ENCODE results near the gene MRPS18B. TPM values are rescaled to one million over a fixed set of nuclear protein-coding genes. Genes with fewer than 3 reads are reported as not detected.

Gene MRPS18B
- total RNA-seq, 2 experiments from 2014 or later, result 48.2 to 65.7 TPM

DNA sequence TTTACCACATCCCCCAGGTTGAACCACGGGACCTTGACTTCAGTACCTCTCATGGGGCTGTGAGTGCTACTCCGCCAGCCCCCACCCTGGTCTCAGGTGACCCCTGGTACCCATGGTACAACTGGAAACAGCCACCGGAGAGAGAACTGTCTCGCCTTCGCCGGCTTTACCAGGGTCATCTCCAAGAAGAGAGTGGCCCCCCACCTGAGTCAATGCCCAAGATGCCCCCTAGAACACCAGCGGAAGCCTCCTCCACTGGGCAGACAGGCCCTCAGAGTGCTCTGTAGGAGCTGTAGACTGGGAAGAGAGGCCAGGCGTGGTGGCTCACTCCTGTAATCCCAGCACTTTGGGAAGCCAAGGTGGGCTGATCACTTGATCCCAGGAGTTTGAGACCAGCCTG lies 7.9 kb downstream of the MRPS18B start:
- H3K4me1 Mint-ChIP-seq, result peaks cover 34% of the 10 kb centered on the region
- DNase-seq (no peak), ATAC-seq (no peak)
- CTCF ChIA-PET, result interaction anchor here (1.0 to 2.8 kb wide), 8 partner anchors 13 to 106 kb away, joined by 3 to 18 read pairs (median 4); partner anchors contain the start of gene DHX16
- peak overlapping the region; percentile 17 for H3K27ac Mint-ChIP-seq
- H3K27me3 Mint-ChIP-seq, result no peaks in the 10 kb centered on the region
- peaks cover 41% of the 10 kb centered on the region for H3K36me3 Mint-ChIP-seq
- H3K9me3 Mint-ChIP-seq (ENCODE audit: low read depth), result no peaks in the 10 kb centered on the region
- no peak overlapping the region for H3K4me3 Mint-ChIP-seq

DNA sequence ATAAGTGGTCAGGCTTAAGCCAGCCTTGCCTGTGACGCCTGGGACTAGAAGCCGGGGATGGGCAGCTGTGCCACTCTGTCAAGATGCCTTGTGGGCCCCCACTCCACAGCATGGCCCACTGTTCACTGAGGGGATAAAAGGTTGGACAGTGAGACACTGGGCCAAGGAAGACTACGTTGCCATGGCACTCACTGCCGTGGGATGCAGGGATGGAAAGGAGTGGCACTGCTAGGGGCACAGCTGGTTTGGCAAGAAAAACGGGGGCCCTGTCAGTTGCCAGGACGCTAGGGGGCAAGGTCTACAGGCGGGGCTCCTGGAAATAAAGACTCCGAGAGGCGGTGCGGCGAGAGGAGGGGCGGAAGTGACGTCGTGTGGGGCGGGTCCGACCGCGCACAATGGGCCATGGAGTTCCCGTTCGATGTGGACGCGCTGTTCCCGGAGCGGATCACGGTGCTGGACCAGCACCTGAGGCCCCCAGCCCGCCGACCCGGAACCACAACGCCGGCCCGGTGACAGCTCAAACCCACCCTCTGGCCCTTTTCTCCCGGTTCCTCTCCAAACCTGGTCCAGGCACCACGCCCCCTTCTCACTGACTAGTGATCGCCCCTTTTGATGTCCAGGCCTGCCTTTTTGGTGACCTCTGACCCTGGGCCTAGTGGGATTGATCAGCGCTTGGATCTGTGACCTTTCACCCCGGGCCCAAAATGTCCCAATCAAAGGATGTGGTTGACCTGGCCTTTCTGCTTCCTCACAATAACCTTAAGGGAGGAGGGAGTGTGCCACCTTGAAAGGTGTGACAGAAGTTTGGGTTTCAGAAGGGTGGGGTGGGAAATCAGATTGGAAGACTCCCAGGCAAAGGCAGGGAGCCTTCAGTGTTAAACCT lies 9.1 kb downstream of the MRPS18B start, which contains the start of gene ATAT1:
Gene ATAT1 (plus strand): TSS at position 391 of the 883 bp plus-strand sequence.
- peak within 1 kb of the TSS; percentile 97 for H3K27ac Mint-ChIP-seq
- peaks cover 30% of the 10 kb centered on the region for H3K4me1 Mint-ChIP-seq
- no peaks in the 10 kb centered on the region for H3K9me3 Mint-ChIP-seq (ENCODE audit: low read depth)
- no peaks in the 10 kb centered on the region for H3K27me3 Mint-ChIP-seq
- H3K36me3 Mint-ChIP-seq, result peaks cover 39% of the 10 kb centered on the region
- CTCF ChIA-PET, result interaction anchor here (1.0 to 2.8 kb wide), 13 partner anchors 9 to 281 kb away, joined by 3 to 18 read pairs (median 5); partner anchors contain the start of genes DHX16 and MRPS18B
- ATAC-seq (peak; percentile 99), DNase-seq (peak; percentile 92)
- H3K4me3 Mint-ChIP-seq, result peak within 1 kb of the TSS; percentile 90

DNA sequence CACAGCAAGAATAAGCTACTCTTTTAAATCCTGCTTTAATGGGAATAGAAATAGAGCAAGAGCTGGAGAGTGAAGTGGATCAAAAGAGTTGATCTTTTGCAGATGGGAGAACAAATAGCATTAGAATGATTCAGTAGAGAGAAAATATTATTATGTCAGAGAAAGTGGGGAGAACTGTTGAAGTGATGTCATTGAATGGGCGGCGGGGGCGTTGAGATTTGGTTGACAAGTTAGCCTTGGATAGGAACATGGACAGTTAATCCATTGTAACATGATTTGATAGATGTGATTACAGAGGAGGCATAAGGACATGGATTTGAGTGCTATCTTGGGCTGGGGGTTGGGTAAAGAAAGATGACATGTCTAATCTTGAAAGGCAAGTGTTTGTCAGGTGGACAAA lies 18.2 kb downstream of the MRPS18B start:
- CTCF ChIA-PET, result no interaction called here
- Mint-ChIP-seq H3K27me3 (no peaks in the 10 kb centered on the region), H3K4me3 (no peak overlapping the region), H3K36me3 (peaks cover 15% of the 10 kb centered on the region), H3K4me1 (peaks cover 7% of the 10 kb centered on the region), H3K27ac (no peak overlapping the region), H3K9me3 (ENCODE audit: low read depth) (no peaks in the 10 kb centered on the region)
- no peak for DNase-seq
- no peak for ATAC-seq

DNA sequence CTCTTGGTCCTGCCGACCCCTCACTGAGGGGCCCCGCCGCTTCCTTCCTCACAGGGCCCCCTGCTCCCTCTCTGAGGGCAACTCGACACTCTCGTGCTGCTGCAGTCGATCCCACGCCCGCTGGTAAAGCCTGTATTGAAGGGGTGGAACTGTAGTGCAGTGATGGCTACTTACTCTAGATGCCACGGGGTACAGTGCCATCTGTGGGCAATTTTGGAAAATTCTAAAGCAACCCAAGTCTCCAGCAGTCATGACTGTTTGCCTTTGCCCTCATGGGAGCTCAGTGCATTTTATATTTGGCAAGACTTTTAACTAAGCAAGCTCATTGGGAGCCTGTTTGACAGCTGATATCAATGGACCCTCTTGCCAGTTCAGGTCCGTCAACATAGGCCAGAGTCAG lies 22.8 kb downstream of the MRPS18B start:
- Mint-ChIP-seq H3K27ac (no peak overlapping the region), H3K36me3 (peaks cover 3% of the 10 kb centered on the region), H3K27me3 (no peaks in the 10 kb centered on the region), H3K9me3 (ENCODE audit: low read depth) (no peaks in the 10 kb centered on the region), H3K4me1 (peaks cover 17% of the 10 kb centered on the region), H3K4me3 (no peak overlapping the region)
- peak; percentile 34 for ATAC-seq
- DNase-seq, result no peak
- CTCF ChIA-PET, result interaction anchor here (0.5 to 2.0 kb wide), 11 partner anchors 12 to 183 kb away, joined by 3 to 9 read pairs (median 3); partner anchors contain the start of genes DHX16 and MRPS18B

DNA sequence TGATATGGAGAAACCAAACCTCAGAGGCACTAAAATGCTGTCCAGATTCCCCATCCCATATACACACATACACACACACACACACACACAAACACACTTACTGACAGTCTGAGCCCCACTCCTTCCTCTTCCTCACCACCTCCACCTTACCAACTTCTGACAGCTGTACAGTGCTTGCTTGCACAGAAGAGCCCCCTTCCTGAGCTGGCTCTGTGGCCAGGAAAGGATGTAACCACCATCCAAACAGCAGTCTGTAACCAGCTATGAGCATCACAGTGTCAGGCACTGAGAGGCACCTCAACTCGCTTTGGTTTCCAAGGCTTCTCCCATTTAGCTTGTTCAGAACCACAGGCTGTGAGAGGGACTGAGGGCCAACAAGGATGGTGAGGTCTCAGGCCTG lies 23.4 kb downstream of the MRPS18B start:
- ATAC-seq (peak; percentile 81), DNase-seq (peak; percentile 57)
- H3K4me3 Mint-ChIP-seq, result peak overlapping the region; percentile 42
- H3K36me3 Mint-ChIP-seq, result peaks cover 2% of the 10 kb centered on the region
- no peaks in the 10 kb centered on the region for H3K9me3 Mint-ChIP-seq (ENCODE audit: low read depth)
- no peaks in the 10 kb centered on the region for H3K27me3 Mint-ChIP-seq
- H3K4me1 Mint-ChIP-seq, result peaks cover 22% of the 10 kb centered on the region
- H3K27ac Mint-ChIP-seq, result peak overlapping the region; percentile 74
- CTCF ChIA-PET, result interaction anchor here (0.5 to 2.0 kb wide), 13 partner anchors 12 to 183 kb away, joined by 3 to 9 read pairs (median 4); partner anchors contain the start of genes DHX16 and MRPS18B

DNA sequence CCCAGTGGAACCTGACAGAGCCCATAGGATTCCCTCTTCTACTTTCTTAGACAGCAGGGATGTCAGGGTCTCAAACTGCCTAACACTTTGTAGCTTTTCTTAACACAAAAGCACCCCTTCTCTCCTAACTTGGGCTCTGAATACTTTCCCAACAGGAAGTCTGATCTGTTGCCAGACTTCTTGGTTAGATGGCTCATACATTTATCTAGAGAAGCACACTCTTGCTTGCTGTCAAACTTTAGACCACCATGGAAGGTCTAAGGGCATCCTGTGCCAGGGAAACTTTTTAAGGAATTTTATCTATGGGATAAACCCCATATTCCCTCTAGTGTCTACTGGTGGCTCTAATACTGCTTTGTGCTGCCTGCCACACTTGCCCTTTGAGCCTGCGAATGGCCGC lies 26.0 kb downstream of the MRPS18B start:
- Mint-ChIP-seq H3K36me3 (peaks cover 2% of the 10 kb centered on the region), H3K4me1 (peaks cover 36% of the 10 kb centered on the region), H3K9me3 (ENCODE audit: low read depth) (no peaks in the 10 kb centered on the region), H3K4me3 (no peak overlapping the region), H3K27me3 (no peaks in the 10 kb centered on the region), H3K27ac (peak overlapping the region; percentile 14)
- ATAC-seq, result no peak
- CTCF ChIA-PET, result no interaction called here
- DNase-seq, result no peak

DNA sequence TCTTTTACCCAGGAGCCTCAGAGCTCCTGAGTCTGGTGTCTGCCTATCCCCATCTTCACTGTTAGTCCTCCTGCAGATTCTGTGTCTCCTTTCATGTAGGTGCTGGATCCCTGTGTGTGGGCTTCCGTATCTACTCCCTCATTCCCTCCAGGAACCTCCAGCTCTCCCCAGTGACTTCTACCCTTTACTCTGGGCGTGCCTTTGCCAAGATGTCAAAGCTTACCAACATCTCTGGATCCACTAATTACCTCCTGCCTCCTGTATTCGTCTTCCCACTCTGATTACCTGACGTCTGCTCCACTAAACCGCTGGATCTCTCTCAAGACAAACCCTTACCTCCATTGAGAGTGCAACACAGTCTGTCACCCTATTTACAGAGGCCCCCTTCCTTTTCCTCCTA lies 27.1 kb downstream of the MRPS18B start:
- CTCF ChIA-PET, result interaction anchor here (1.1 to 2.5 kb wide), 3 partner anchors 28 to 104 kb away, joined by 4 to 9 read pairs (median 4); partner anchors contain the start of gene DHX16
- no peak overlapping the region for H3K27ac Mint-ChIP-seq
- no peak for DNase-seq

DNA sequence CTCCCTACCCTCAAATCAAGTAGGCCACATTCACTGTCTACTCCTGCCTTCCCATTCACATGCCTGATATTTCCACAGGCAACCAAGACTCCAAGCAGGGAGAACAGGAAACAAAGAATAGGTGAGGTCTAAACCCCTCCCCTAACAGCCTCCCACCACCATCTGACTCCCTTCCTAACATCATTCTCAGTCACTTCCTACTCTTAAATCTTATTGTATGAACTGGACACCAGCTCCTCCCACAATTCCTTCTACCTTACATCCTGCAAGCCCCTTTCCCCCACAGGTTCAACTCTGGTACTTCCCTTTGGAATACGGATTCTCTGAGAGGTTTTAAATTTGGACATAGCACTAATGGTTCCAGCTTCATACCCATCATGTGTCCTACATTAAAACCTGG lies 28.3 kb downstream of the MRPS18B start:
- Mint-ChIP-seq H3K9me3 (ENCODE audit: low read depth) (no peaks in the 10 kb centered on the region), H3K27ac (peak overlapping the region; percentile 88), H3K27me3 (no peaks in the 10 kb centered on the region), H3K4me3 (no peak overlapping the region), H3K36me3 (peaks cover 5% of the 10 kb centered on the region), H3K4me1 (peaks cover 32% of the 10 kb centered on the region)
- CTCF ChIA-PET, result interaction anchor here (1.1 to 2.5 kb wide), 2 partner anchors 26 to 85 kb away, joined by 4 to 9 read pairs; partner anchors contain the start of gene DHX16
- DNase-seq, result no peak
- ATAC-seq, result no peak

More for the DNA sequence above, 27.1 kb downstream of the MRPS18B start:
- ATAC-seq, result no peak
- Mint-ChIP-seq H3K4me1 (peaks cover 41% of the 10 kb centered on the region), H3K4me3 (no peak overlapping the region), H3K36me3 (peaks cover 3% of the 10 kb centered on the region), H3K27me3 (no peaks in the 10 kb centered on the region), H3K9me3 (ENCODE audit: low read depth) (no peaks in the 10 kb centered on the region)

DNA sequence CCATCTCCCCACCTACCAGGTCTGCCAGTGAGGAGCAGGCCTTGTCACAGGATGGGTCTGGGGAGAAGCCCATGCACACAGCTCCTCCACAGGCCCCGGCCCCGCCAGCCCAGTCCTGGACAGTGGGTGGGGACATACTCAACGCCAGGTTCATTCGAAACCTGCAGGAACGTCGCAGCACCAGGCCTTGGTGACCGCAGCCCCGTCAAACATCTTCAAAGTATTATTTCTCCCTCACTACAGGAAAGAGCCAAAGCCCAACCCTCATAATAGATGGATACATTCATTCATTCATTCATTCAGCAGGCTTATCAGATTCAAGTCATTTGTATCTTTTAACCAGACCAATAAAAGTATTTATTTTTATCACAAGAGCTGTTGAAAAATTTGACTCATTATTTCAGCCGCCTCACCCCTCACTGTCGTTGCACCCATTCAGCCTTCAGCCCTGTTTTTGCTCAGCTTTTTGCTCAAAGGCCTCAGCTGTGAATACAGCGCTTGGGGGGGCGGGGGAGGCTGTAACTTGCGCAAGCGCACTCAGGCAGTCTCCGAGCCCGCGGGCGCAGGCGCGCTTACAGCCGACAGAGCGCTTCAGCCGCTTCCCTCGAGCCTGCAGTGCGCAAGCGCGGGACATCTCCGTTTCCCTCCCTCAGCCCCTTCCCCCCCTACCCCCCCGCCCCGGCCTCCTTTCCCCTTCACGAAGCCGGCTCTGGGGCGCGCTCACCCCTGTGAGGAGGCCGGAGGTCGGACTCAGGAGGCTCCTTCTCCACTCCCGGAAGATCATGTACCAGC lies 29.0 kb downstream of the MRPS18B start, which contains the start of gene C6orf136:
Gene C6orf136 (plus strand): TSS at position 684 of the 792 bp plus-strand sequence. CDS start 99 bp downstream, at position 783.
- H3K27ac Mint-ChIP-seq, result peak within 1 kb of the TSS; percentile 88
- H3K36me3 Mint-ChIP-seq, result peaks cover 10% of the 10 kb centered on the region
- peaks cover 26% of the 10 kb centered on the region for H3K4me1 Mint-ChIP-seq
- H3K27me3 Mint-ChIP-seq, result no peaks in the 10 kb centered on the region
- H3K9me3 Mint-ChIP-seq (ENCODE audit: low read depth), result no peaks in the 10 kb centered on the region
- CTCF ChIA-PET, result interaction anchor here (0.7 to 2.5 kb wide), 3 partner anchors 23 to 84 kb away, joined by 3 to 9 read pairs (median 4); no protein-coding TSS in a partner anchor
- DNase-seq, result peak; percentile 96
- peak within 1 kb of the TSS; percentile 83 for H3K4me3 Mint-ChIP-seq
- peak; percentile 81 for ATAC-seq

DNA sequence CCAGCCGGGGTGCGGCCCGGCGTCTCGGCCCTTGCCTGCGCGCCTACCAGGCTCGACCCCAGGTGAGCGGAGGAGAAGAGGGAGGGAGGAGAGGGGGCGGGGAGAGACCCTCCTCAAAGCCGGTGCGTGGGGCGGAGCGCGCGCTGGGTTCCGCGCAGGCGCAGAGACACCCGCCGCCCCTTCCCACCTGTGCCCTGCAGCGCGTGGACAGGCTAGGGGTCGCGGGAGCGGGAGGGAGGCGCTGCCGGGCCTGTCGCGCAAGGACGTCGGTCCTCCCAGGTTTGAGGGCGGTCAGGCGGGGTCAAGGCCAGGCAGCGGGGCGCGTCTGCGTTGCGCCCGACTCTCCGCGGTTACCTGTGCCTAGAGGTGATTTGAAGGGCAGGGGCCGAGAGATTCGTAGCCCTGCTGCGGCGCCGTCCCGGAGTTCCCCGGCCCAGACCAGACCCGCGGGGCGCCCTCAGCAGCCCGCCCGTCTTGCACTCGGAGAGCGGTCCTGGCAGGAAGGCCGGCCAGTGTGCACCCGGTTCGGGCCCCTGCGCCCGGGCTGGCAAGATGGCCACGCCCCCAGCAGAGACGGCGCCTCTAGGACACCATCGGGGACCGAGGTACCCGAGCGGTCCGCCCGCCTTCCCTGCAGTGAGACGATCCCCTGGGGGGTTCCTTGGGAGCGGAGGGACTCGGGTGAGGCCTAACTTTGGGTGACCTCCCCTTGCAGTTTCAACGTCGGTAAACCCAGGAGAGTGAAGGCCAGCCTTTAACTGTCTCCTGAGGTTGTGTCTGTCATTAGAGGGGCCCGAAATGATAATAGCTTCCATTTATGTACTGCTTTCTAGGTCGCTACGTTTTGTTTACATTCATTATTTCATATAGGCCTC lies 29.8 kb downstream of the MRPS18B start:
- Mint-ChIP-seq H3K27ac (peak overlapping the region; percentile 88), H3K9me3 (ENCODE audit: low read depth) (no peaks in the 10 kb centered on the region), H3K4me3 (peak overlapping the region; percentile 83), H3K4me1 (peaks cover 24% of the 10 kb centered on the region), H3K36me3 (peaks cover 18% of the 10 kb centered on the region), H3K27me3 (no peaks in the 10 kb centered on the region)
- ATAC-seq, result peak; percentile 78
- peak; percentile 87 for DNase-seq
- CTCF ChIA-PET, result interaction anchor here (1.0 to 2.5 kb wide), 3 partner anchors 22 to 84 kb away, joined by 3 to 9 read pairs (median 7); partner anchors contain the start of gene DHX16

DNA sequence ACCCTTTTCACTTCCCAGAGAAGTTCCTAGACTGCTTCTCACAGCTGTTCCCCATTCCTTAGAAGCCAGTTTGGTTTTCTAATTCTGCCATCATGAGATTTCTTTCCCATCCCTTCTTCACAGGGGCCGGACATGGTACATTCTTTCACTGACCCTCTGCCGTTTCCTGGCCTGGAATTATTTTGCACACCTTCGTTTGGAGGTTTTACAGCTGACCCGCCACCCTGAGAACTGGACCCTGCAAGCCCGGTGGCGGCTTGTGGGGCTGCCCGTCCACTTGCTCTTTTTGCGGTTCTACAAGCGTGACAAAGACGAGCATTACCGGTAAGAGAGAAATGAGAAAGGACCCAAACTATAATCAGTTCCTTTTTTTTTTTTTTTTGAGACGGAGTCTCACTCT lies 33.5 kb downstream of the MRPS18B start:
- DNase-seq (no peak), ATAC-seq (no peak)
- no peaks in the 10 kb centered on the region for H3K9me3 Mint-ChIP-seq (ENCODE audit: low read depth)
- no peak overlapping the region for H3K27ac Mint-ChIP-seq
- H3K4me3 Mint-ChIP-seq, result no peak overlapping the region
- H3K36me3 Mint-ChIP-seq, result peaks cover 30% of the 10 kb centered on the region
- H3K27me3 Mint-ChIP-seq, result no peaks in the 10 kb centered on the region
- peaks cover 18% of the 10 kb centered on the region for H3K4me1 Mint-ChIP-seq
- CTCF ChIA-PET, result interaction anchor here (0.7 to 1.5 kb wide), 2 partner anchors 19 to 79 kb away, joined by 3 read pairs; no protein-coding TSS in a partner anchor

All from activated CD8-positive, alpha-beta memory T cell treated with anti-CD3 and anti-CD28 coated beads, Interleukin-2, amount 10 ng/mL, durations not matched to agents 7 days and 5 days (primary cell).